Inflammatory macrophage treated with lipopolysaccharide for 1 hour (primary cell): Measurements from ENCODE around the gene RPL31.
"Not testable (repeated sequence)": the region's sequence is repeated elsewhere in the genome, so short reads cannot be mapped to it uniquely, and the experiment has no call there.

ENCODE experiments used
- DNase-seq, 2 donors: peaks; one replicate each; pipeline ENCODE4 v3.0.0-alpha.2; 2020 to 2022

The RPL31 gene

DNA sequence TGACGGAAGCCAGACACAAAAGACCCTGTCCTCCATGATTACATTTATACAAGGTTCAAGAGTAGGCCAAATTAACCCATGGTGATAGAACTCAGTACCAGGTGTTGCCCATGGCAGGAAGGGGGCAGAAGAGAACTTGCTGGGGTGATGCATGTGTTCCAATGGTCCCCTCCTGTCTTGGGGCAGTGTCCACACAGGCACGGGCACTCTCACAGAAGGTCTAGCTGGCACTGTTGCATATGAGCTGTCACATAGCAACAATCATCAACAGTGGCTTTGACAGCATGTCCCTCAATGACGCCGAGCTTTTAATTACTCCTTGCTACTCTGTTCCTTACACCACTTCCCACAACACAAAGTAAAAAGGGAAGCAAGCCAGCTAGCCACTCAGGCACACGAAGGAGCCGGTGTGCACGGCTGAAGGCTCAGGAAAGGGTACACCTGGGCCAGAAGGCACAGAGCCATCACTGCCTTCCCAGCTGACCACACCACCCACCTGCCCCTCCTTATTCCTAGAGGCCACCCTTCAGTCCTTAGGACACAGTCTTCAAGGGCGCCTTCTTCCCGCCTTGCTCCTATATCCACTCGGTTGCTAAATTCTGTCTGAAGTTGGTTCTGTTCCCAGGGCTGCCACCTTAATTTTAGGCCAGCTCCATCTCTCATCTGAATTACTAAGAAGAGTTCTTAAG, 28.9 kb downstream of the RPL31 start:
- DNase-seq: peak in 1 of 2 donors; percentile 5

DNA sequence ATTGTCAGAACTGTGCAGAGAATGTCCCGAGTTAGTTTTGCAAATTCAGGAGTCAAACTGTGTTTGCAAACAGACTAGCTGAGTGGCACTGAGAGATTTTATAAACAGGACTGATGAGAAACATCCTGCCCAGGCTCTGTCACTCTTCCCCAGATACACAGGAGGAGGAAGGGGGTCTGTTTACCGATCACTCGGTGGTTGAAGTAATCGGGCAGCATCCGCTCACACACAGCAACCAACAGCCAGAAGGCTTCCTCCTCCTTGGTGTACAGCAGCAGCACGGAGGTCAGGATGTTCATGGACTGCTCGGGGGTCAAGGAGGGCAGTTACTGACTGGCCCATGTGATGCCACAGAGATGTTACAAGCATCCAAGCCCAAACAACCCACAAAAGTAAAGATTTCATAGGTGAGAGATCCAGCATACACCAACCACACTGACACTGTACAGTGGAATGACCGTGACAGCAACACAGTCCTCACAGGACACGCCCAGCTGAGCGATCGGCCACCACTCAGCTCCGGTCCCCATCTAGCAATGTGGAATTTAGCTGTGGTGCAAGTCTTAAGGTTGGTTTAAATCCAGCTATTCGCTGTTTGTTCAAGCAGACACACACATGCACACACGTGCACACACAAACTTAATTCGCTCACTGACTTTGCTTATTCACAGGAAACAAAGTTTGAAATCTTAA, 30.1 kb downstream of the RPL31 start:
- no peak for DNase-seq

DNA sequence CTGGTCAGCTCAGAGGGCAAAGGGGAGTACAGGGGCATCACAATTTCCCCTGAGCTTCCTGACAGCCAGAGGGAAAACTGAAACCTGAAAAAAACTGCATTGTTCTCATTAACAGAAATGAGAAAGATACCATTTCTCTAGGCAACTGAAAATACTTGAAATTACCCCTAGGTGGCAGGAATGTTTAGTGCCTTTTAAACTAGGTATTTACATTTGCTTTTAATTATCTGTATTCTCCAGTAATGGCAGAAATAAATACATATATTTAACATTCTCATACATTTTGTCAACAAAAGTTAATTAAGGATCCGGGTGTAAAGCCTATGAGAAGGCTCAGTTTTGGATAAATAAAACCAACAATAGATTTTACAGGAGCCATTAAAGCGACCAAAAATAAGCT, 34.5 kb downstream of the RPL31 start:
- peak; percentile 19 to 39 for DNase-seq

DNA sequence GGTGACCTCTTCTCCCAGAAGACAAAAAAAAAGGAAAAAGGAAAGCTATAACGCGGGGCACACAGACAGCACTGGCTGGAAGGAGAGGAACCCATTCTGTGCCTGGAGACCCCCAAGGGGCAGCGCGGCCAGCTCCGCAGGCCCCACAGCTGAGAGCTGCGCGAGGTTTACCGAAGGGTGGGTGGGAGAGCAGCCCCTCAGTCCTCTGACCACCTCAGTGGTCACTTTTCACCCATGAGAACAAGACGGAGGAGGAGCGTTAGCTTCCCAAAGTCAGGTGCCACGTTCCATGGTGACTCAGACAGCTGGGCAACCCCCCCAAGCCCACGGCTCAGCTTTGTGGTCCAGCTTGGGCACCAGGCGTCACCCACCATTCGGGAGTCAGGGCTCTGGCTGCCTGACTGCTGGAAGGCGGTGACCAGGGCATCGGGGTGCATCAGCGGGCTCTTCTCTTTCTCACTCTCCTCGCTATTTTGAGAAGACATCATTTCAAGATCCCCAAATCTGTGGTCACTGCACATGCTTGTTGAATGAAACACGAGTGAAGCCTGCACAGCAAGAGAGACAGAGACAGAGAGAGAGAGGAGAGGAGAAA, 35.2 kb downstream of the RPL31 start:
- no peak for DNase-seq

DNA sequence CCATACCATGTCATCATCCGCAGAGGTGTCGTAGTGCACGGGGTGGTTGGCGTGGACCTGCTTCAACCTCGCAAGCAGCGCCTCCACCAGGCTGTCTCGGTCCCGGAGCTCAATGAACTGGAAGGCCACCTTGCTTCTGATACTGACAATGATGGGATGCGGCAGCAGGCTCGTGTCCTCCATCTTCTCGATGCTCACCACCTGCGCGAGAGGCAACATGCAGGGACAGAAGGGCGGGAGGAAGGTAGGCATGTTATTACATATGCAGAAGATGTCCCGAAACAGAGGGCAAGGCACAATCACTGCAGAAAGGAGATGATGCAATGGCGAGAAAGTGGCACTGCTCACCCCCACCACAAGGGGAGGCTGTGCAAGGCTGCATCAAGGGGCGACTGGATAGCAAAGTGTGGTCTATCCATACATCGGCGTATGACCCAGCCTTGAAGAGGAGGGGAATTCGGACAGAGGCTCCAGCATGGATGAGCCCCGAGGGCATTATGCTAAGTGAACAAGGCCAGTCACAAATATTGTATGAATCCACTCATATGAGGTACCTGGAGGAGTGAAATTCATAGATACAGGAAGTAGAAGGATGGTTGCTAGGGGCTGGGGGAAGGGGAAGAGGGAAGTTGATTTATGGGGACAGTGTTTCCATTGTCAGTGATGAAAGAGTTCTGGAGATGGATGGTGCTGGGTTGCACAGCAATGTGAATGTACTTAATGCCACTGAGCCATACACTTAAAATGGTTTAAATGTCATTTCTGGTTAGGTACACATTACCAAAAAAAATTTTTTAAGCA, 36.6 kb downstream of the RPL31 start:
- DNase-seq: peak; percentile 34 to 44

DNA sequence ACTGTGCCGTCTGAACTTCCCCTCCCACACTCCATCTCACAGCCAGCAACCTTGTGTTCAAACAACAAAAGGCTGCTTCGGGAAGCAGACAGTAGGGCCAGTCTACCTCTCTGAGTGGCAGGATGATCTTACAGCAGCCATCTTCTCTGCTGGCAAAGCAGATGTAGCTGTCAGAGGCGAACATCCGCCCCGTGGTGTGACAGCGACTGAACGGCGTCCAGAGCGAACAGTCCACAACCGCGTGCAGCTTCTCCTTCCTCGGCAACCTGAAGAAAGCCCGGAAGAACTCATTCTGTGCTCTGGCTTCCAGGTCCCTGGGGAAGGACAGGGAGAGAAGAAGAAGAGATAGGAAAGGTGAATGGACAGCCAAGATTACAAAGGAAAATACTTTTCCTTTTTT, 38.0 kb downstream of the RPL31 start:
- no peak for DNase-seq

DNA sequence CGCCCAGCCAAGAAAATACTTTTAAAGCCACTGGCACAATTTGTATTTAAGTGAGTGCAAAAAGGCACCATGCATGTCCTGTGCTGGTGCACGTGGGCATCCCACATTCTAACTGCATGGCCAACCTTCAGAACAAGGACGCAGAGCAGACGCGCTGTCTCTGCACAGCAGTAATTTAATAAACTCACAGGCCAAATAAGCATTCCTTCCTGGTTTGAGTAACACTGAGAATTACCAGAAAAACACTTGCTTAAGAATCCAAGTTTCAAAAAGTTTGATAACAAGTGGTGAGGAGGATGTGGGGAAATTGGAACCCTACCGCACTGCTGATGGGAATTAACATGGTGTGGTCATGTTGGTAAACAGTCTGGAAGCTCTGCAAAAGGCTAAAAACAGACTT, 38.7 kb downstream of the RPL31 start:
- peak; percentile 62 to 74 for DNase-seq

DNA sequence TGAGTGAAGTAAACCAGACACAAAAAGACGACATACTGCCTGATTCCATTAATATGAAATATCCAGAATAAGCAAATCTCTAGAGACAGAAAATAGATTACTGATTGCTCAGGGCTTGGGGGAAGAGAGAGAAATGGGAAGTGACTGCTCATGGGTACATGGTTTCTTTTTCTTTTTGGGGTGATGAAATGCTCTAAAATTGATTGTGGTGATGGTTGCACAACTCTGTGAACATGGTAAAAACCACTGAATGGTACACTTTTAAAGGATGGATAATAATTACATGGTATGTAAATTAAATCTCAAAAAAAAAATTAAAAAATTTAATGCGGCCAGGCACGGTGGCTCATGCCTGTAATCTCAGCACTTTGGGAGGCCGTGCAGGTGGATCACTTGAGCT, 39.3 kb downstream of the RPL31 start:
- peak; percentile 80 to 86 for DNase-seq

DNA sequence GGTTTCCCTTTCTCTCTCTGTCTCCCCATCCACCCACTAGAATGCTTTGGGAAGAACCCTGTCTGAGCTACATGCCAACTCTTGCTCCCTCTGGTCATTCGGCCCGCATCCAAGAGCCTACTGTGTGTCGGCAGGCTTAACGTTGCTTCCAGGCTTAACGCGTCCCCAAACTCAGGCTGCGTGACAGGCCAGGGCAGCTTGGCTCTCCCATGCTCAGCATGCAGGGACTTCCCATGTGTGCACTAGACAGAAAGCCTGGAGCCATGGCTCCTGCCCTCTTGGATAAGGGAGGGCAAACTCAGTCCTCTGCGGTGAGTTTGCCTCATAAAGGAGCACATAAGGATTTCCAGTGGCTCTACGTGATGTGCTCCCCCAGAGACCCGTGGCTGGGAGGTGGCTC, 43.2 kb downstream of the RPL31 start:
- no peak for DNase-seq

DNA sequence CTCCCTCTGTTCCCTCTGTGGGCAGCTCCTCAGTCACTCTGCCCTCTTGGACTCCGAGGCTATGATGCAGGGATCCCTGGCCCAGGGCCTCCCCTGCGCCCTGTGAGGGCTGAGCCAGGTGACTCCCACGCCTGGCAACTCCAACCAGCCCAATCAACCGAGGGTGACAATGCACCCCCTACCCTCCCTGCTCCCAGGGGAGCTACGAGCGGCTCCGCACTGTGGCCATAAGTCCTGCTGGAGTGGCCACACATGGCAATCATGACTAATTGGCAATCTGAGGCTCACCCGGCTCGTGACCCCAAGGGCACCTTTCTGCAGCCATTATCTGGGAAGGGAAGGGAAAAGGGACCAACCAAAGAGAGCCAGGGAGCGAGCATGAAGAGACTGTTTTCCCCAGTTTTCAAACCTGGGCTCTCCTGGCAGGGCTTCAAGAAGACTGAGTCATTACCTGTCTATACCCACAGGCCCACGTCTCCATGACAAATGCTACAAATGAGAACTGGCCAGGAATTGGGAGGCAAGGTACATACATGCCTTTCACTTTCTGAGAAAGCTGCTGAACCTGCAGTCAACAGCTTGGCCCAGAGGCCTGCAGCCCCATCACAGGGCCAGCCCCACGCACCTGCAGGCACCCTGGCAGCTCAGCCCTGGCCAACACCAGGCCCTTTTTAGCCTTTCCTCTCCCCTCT, 45.1 kb downstream of the RPL31 start:
- DNase-seq: no peak

DNA sequence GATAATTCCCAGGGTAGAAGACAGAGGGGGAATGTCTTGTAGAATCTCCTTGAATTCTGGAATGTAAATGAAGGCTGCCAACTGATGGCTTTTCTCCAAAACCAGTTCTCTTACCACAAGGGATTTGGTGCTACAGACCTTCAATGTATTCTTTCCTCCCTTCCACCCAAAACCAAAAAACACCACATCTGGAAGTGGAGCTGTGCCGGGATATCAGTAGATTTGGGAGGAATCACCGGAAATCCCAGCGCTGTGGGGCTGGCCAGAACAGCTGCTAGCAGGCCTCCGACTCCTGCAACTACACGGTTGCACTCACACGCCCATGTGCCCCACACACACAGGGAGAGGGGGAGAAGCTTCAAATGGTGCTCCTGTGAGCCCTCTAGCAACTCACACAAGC, 45.7 kb downstream of the RPL31 start:
- DNase-seq: no peak

DNA sequence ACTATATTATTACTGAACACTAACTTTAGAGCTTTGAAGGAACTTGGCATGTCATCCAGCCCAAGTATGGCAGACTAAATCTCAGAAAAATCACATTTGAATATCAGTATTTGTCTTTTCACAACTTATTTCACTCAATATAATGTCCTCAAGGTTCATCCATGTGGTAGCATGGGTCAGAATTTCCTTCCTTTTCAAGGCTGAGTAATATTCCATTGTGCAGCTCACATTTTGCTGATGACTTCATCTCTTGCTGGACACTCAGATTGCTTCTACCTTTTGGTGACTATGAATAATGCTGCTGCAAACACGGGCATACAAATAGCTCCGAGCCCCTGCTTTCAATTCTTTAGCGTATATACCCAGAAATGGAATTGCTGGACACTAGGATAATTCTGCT, 46.7 kb downstream of the RPL31 start:
- DNase-seq: no peak

DNA sequence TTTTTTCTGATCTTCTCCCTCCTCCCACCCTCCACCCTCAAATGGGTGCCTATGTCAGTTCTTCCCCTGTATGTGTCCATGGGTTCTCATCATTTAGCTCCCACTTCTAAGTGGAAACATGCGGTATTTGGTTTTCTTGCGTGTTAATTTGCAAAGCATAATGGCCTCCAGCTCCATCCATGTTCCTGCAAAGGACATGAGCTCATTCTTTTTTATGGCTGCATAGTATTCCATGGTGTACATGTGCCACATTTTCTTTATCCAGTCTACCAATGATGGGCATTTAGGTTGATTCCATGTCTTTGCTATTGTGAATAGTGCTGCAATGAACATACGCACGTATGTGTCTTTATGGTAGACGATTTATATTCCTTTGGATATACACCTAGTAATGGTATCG, 48.8 kb downstream of the RPL31 start:
- DNase-seq: not testable (repeated sequence)

DNA sequence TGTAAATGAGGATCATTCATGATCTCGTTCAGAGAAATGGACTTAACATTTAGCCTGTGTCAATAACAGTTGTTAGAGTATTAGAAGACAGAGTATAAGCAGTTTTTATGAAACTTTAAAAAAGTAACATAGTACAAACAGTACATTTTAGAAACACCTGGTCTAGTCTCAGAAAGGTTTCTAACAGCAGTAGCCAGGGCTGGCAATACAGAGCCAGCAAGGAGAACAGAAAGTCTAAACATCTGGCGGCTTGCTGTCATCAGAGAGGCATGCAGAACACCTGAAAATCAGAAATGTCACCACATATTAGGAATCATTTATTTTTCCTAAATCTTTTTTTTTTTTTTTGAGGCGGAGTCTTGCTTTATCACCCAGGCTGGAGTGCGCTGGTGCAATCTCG, 50.1 kb downstream of the RPL31 start:
- DNase-seq: no peak

DNA sequence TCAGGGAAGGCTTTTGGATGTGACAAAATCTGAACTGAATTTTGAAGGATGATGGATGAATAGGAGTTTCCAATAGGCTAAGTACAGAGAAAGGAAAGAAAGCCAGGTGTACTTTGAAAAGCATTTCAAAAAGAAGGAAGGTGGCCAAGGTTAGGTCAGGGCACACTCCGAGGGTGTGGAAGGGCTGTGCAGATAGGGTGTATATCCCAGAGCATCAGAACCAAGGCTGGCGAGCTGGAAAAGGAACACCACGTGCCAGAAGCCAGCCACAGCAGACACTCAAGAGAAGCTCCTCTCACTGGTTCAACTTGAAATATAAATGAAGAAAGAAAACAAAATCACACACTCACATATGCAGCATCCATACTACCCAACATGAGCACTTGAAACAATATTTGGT, 51.0 kb downstream of the RPL31 start:
- no peak for DNase-seq
